Measurements from ENCODE around the gene LLGL2. TPM values are rescaled to one million over a fixed set of nuclear protein-coding genes. Genes with fewer than 3 reads are reported as not detected.

The LLGL2 gene
- total RNA-seq, 4 donors from 2014 or later, result 6.1 to 12.3 (median 9.1) TPM

DNA sequence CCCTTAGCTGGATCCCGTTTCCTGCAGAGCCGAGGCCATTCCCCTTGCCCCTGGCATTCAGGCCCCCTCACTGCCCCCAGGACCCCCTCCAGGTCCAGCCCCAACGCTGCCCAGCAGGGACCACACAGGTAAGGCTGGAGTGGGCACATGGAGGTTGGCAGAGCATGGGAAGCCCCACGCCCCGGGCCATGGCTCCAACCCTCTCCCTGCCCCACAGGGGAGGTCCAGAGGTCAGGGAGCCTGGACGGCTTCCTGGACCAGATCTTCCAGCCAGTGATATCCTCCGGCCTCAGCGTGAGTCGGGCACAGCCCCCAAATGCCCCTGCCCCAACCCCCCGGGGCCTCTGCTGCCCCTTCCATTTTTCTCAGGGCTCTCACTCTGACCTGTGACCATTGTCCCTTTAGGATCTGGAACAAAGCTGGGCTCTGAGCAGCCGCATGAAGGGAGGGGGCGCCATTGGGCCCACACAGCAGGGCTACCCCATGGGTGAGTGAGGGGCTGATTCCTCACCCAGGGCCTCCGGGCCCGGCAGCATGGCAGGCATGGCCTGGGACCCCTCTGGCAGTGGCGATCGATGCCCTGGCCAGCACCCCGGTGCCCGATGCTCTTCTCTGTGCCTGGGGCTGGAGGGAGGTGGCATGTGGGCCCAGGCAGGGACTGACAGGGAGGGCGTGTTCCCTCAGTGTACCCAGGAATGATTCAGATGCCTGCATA lies 89.2 kb downstream of the LLGL2 start:
- H3K9me3 ChIP-seq, result no peaks in the 10 kb centered on the region
- H3K27ac ChIP-seq (replicated peaks in 1 of 4), result no peak overlapping the region
- intact Hi-C loops (cut with DNase I), result no loop called here
- no peak overlapping the region for H3K4me3 ChIP-seq
- TF ChIP-seq, protein P1, sequence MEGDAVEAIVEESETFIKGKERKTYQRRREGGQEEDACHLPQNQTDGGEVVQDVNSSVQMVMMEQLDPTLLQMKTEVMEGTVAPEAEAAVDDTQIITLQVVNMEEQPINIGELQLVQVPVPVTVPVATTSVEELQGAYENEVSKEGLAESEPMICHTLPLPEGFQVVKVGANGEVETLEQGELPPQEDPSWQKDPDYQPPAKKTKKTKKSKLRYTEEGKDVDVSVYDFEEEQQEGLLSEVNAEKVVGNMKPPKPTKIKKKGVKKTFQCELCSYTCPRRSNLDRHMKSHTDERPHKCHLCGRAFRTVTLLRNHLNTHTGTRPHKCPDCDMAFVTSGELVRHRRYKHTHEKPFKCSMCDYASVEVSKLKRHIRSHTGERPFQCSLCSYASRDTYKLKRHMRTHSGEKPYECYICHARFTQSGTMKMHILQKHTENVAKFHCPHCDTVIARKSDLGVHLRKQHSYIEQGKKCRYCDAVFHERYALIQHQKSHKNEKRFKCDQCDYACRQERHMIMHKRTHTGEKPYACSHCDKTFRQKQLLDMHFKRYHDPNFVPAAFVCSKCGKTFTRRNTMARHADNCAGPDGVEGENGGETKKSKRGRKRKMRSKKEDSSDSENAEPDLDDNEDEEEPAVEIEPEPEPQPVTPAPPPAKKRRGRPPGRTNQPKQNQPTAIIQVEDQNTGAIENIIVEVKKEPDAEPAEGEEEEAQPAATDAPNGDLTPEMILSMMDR (IDR thresholded peaks at IDR 0.05), result no peak
- TF ChIP-seq POLR2A (IDR thresholded peaks at IDR 0.05; ENCODE audit: low read depth) (no peak), POLR2AphosphoS5 (IDR thresholded peaks at IDR 0.05) (no peak), EP300 (IDR thresholded peaks at IDR 0.05) (no peak)
- H3K36me3 ChIP-seq, result peaks cover 4 to 100% (median 95%) of the 10 kb centered on the region in 4 donors
- no peaks in the 10 kb centered on the region for H3K4me1 ChIP-seq
- 86% methylated on average over 5 of the region's 19 CpGs for WGBS
- DNase-seq (ENCODE audit: extremely low spot score), result no peak
- no peaks in the 10 kb centered on the region for H3K27me3 ChIP-seq

GRCh38 chr17:75615301-75615700 lies 89.8 kb downstream of the LLGL2 start:
- Histone ChIP-seq H3K9me3 (no peaks in the 10 kb centered on the region), H3K27me3 (no peaks in the 10 kb centered on the region), H3K27ac (replicated peaks in 1 of 4) (no peak overlapping the region), H3K4me1 (no peaks in the 10 kb centered on the region), H3K4me3 (no peak overlapping the region), H3K36me3 (peaks cover 4 to 100% (median 96%) of the 10 kb centered on the region in 4 donors)
- TF ChIP-seq, protein P1 (IDR thresholded peaks at IDR 0.05), result no peak
- no peak for TF ChIP-seq EP300 (IDR thresholded peaks at IDR 0.05)
- TF ChIP-seq POLR2A (IDR thresholded peaks at IDR 0.05; ENCODE audit: low read depth), result no peak
- no peak for TF ChIP-seq POLR2AphosphoS5 (IDR thresholded peaks at IDR 0.05)
- intact Hi-C loops (cut with DNase I), result no loop called here
- DNase-seq (ENCODE audit: extremely low spot score), result no peak
- 95% methylated on average over 7 of the region's 11 CpGs for WGBS

DNA sequence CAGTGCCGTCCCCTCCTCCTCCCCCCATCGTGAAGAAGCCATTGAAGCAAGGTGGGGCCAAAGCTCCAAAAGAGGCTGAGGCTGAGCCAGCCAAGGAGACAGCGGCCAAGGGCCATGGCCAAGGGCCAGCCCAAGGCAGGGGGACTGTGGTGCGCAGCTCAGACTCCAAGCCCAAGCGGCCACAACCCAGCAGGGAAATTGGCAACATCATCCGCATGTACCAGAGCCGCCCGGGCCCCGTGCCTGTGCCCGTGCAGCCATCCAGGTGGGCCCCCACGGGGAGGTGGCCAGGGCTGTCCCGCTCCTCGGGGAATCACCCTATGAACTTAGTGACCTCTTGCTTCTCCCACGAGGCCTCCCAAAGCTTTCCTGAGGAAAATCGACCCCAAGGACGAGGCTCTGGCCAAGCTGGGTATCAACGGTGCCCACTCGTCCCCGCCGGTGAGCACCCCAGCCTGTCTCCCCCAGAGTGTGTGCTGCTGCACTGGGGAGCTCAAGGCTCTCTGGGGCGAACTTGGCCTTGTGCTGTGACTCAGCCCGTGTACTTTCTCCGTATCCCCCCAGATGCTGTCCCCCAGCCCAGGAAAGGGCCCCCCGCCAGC lies 91.1 kb downstream of the LLGL2 start:
- intact Hi-C loops (cut with DNase I), result no loop called here
- TF ChIP-seq POLR2AphosphoS5 (IDR thresholded peaks at IDR 0.05), result no peak
- no peak for TF ChIP-seq POLR2A (IDR thresholded peaks at IDR 0.05; ENCODE audit: low read depth)
- TF ChIP-seq, protein P1 (IDR thresholded peaks at IDR 0.05), result no peak
- no peak for TF ChIP-seq EP300 (IDR thresholded peaks at IDR 0.05)
- H3K27me3 ChIP-seq, result no peaks in the 10 kb centered on the region
- H3K9me3 ChIP-seq, result no peaks in the 10 kb centered on the region
- DNase-seq (ENCODE audit: extremely low spot score), result no peak
- WGBS, result 92% methylated on average over 17 of the region's 24 CpGs
- no peaks in the 10 kb centered on the region for H3K4me1 ChIP-seq
- H3K27ac ChIP-seq (replicated peaks in 1 of 4), result no peak overlapping the region
- no peak overlapping the region for H3K4me3 ChIP-seq
- peaks cover 4 to 100% (median 99%) of the 10 kb centered on the region in 4 donors for H3K36me3 ChIP-seq

- no peaks in the 10 kb centered on the region for H3K27me3 ChIP-seq
- intact Hi-C loops (cut with DNase I), result no loop called here
- H3K4me3 ChIP-seq, result no peak overlapping the region
- no peak overlapping the region for H3K27ac ChIP-seq (replicated peaks in 1 of 4)
- H3K9me3 ChIP-seq, result no peaks in the 10 kb centered on the region
- TF ChIP-seq EP300 (IDR thresholded peaks at IDR 0.05) (no peak), POLR2AphosphoS5 (IDR thresholded peaks at IDR 0.05) (no peak), POLR2A (IDR thresholded peaks at IDR 0.05; ENCODE audit: low read depth) (no peak)
- TF ChIP-seq, protein P1 (IDR thresholded peaks at IDR 0.05), result no peak
- 93% methylated on average over 14 of the region's 16 CpGs for WGBS
- H3K36me3 ChIP-seq, result peaks cover 4 to 100% (median 99%) of the 10 kb centered on the region in 4 donors
- no peak for DNase-seq (ENCODE audit: extremely low spot score)
- no peaks in the 10 kb centered on the region for H3K4me1 ChIP-seq
These were observed 91.7 kb downstream of the LLGL2 start for GRCh38 chr17:75617218-75617617.
